ENCODE measurements around the gene NUDT12. TPM values are rescaled to one million over a fixed set of nuclear protein-coding genes. Genes with fewer than 3 reads are reported as not detected.

NUDT12 gene
- total RNA-seq, 2 donors from 2014 or later, result 15.3 to 24.5 TPM

DNA sequence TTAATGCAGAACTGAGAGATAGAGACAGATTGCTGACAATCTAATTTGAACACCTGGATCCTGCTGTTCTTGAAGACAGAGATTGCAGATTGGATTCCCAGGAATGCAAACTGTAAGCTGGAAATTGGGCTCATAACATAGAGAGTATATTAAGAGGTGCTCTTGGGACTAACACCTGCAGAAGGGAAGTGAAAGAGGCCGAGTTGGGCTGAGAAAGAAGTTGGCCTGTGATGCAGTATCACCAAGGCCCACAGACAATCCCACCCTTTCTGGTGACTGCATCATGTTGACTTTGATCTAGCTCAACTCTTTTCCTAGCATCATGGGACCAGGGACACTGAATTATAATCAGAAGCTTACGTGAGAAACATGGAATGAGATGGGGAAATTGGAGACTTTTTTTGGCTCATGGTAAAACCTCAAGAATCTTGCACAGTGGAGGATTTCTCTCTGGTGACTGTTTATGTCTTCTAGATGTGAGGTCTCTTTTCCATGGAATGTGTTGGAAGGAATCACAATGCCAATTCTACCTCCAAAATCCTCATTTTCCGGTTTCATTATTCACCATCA lies 36.5 kb upstream of the NUDT12 start:
- H3K9me3 Mint-ChIP-seq, result peaks cover 2% of the 10 kb centered on the region
- H3K27ac ChIP-seq (ENCODE audit: low read depth, low read length), result no peak overlapping the region
- no peaks in the 10 kb centered on the region for H3K36me3 Mint-ChIP-seq (ENCODE audit: low read depth)
- no peaks in the 10 kb centered on the region for H3K4me1 ChIP-seq (ENCODE audit: control insufficient read depth, insufficient read depth, low read length)
- H3K27me3 ChIP-seq (ENCODE audit: control insufficient read depth, insufficient read depth, low read length, poor library complexity, severe bottlenecking), result no peaks in the 10 kb centered on the region
- 92 to 94% methylated on average over 3 of the region's 3 CpGs for WGBS, 2 experiments (ENCODE audit: insufficient coverage in 1 of 2, insufficient read length in 1 of 2)
- H3K4me1 Mint-ChIP-seq, result peaks cover 10% of the 10 kb centered on the region
- no peak for DNase-seq
- no peak overlapping the region for H3K9ac ChIP-seq (ENCODE audit: extremely low read depth, low read length, poor library complexity, severe bottlenecking)
- no peaks in the 10 kb centered on the region for H3K9me3 ChIP-seq (ENCODE audit: control insufficient read depth, low read length)
- H3K4me3 ChIP-seq (ENCODE audit: low read length), result no peak overlapping the region
- H3K27me3 Mint-ChIP-seq (ENCODE audit: insufficient read depth), result no peaks in the 10 kb centered on the region
- TF ChIP-seq, protein P1, sequence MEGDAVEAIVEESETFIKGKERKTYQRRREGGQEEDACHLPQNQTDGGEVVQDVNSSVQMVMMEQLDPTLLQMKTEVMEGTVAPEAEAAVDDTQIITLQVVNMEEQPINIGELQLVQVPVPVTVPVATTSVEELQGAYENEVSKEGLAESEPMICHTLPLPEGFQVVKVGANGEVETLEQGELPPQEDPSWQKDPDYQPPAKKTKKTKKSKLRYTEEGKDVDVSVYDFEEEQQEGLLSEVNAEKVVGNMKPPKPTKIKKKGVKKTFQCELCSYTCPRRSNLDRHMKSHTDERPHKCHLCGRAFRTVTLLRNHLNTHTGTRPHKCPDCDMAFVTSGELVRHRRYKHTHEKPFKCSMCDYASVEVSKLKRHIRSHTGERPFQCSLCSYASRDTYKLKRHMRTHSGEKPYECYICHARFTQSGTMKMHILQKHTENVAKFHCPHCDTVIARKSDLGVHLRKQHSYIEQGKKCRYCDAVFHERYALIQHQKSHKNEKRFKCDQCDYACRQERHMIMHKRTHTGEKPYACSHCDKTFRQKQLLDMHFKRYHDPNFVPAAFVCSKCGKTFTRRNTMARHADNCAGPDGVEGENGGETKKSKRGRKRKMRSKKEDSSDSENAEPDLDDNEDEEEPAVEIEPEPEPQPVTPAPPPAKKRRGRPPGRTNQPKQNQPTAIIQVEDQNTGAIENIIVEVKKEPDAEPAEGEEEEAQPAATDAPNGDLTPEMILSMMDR (conservative IDR thresholded peaks at IDR 0.05), result no peak
- H3K27ac Mint-ChIP-seq, result no peak overlapping the region
- no peaks in the 10 kb centered on the region for H3K36me3 ChIP-seq (ENCODE audit: control insufficient read depth, insufficient read depth, low read length)
- H3K4me3 Mint-ChIP-seq, result no peak overlapping the region

DNA sequence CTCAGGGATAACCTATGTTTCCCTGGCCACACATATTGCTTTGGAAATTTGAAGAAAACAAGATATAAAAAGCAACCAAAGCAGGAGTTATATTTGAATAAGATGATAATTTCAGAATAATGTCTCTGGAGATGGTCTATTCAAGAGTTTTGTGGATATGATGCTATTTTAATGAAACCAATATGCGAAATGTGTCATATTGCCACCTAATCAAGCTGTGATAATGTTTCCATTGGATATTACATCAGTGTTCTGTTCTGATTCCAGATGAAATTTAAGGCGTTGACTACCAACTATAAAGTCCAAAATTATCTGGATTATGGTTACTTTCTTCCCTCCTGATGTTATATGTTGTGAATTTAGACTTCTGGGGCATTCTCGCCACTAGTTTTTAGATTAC lies 27.6 kb upstream of the NUDT12 start:
- H3K4me1 Mint-ChIP-seq, result no peaks in the 10 kb centered on the region
- no peaks in the 10 kb centered on the region for H3K36me3 ChIP-seq (ENCODE audit: control insufficient read depth, insufficient read depth, low read length)
- no peak overlapping the region for H3K27ac ChIP-seq (ENCODE audit: low read depth, low read length)
- H3K27ac Mint-ChIP-seq, result no peak overlapping the region
- no peak overlapping the region for H3K4me3 Mint-ChIP-seq
- no peaks in the 10 kb centered on the region for H3K27me3 ChIP-seq (ENCODE audit: control insufficient read depth, insufficient read depth, low read length, poor library complexity, severe bottlenecking)
- no peaks in the 10 kb centered on the region for H3K27me3 Mint-ChIP-seq (ENCODE audit: insufficient read depth)
- no peaks in the 10 kb centered on the region for H3K9me3 ChIP-seq (ENCODE audit: control insufficient read depth, low read length)
- TF ChIP-seq, protein P1 (conservative IDR thresholded peaks at IDR 0.05), result no peak
- H3K4me1 ChIP-seq (ENCODE audit: control insufficient read depth, insufficient read depth, low read length), result no peaks in the 10 kb centered on the region
- no peak for DNase-seq
- WGBS, 2 experiments (ENCODE audit: insufficient coverage in 1 of 2, insufficient read length in 1 of 2), result 60 to 80% methylated on average over 1 to 3 of the region's 3 CpGs
- H3K9ac ChIP-seq (ENCODE audit: extremely low read depth, low read length, poor library complexity, severe bottlenecking), result no peak overlapping the region
- H3K9me3 Mint-ChIP-seq, result no peaks in the 10 kb centered on the region
- H3K36me3 Mint-ChIP-seq (ENCODE audit: low read depth), result no peaks in the 10 kb centered on the region
- H3K4me3 ChIP-seq (ENCODE audit: low read length), result no peak overlapping the region

DNA sequence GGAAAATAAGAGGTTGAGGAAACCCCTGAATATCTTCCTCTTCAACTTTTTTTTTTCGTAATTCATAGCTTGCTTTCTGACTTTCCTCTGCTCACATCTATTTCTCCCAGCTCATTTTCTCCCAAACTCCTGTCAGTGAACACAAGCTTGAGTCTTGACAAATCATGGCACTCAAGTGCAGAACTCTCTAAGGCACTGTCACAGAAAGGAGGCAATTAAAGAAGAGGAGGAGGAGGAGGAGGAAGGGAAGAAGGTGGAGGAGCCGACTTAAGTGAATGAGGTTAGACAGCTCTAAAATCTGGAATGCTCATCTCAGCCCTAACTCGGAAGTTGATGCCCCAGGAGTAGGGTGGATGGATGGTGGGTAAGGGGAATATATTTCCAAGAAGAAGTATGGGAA lies 27.2 kb upstream of the NUDT12 start:
- TF ChIP-seq, protein P1 (conservative IDR thresholded peaks at IDR 0.05), result no peak
- no peak overlapping the region for H3K9ac ChIP-seq (ENCODE audit: extremely low read depth, low read length, poor library complexity, severe bottlenecking)
- no peak overlapping the region for H3K4me3 Mint-ChIP-seq
- H3K36me3 Mint-ChIP-seq (ENCODE audit: low read depth), result no peaks in the 10 kb centered on the region
- H3K27ac ChIP-seq (ENCODE audit: low read depth, low read length), result no peak overlapping the region
- no peak overlapping the region for H3K27ac Mint-ChIP-seq
- WGBS, 2 experiments (ENCODE audit: insufficient coverage in 1 of 2, insufficient read length in 1 of 2), result 92% methylated on average over 3 of the region's 3 CpGs; no CpG with 5 or more reads in 1 of the 2 experiments
- H3K36me3 ChIP-seq (ENCODE audit: control insufficient read depth, insufficient read depth, low read length), result no peaks in the 10 kb centered on the region
- H3K27me3 Mint-ChIP-seq (ENCODE audit: insufficient read depth), result no peaks in the 10 kb centered on the region
- H3K4me3 ChIP-seq (ENCODE audit: low read length), result no peak overlapping the region
- no peaks in the 10 kb centered on the region for H3K4me1 ChIP-seq (ENCODE audit: control insufficient read depth, insufficient read depth, low read length)
- H3K9me3 ChIP-seq (ENCODE audit: control insufficient read depth, low read length), result no peaks in the 10 kb centered on the region
- H3K4me1 Mint-ChIP-seq, result no peaks in the 10 kb centered on the region
- H3K9me3 Mint-ChIP-seq, result no peaks in the 10 kb centered on the region
- no peak for DNase-seq
- no peaks in the 10 kb centered on the region for H3K27me3 ChIP-seq (ENCODE audit: control insufficient read depth, insufficient read depth, low read length, poor library complexity, severe bottlenecking)

All from endodermal cell (in vitro differentiated cells).